Rectal smooth muscle tissue (tissue), 1 donor: ENCODE results near the gene HSP90AA1.

ENCODE experiments used
- H3K27ac ChIP-seq: one replicate; pipeline ENCODE4 v1.7.0; 2013; ENCODE audit warnings: low read depth, low read length, inconsistent platforms
- H3K27me3 ChIP-seq: one replicate; pipeline ENCODE4 v1.7.0; 2013; ENCODE audit warnings: low read length; ENCODE audit not compliant: control insufficient read depth, insufficient read depth
- H3K36me3 ChIP-seq: one replicate; pipeline ENCODE4 v1.7.0; 2013; ENCODE audit warnings: low read length; ENCODE audit not compliant: control insufficient read depth, insufficient read depth
- H3K4me1 ChIP-seq: one replicate; pipeline ENCODE4 v1.7.0; 2013; ENCODE audit warnings: low read length; ENCODE audit not compliant: control insufficient read depth, insufficient read depth
- H3K4me3 ChIP-seq: one replicate; pipeline ENCODE4 v1.7.0; 2013; ENCODE audit warnings: low read length
- H3K9ac ChIP-seq: one replicate; pipeline ENCODE4 v1.7.0; 2013; ENCODE audit warnings: low read length

Gene HSP90AA1

DNA sequence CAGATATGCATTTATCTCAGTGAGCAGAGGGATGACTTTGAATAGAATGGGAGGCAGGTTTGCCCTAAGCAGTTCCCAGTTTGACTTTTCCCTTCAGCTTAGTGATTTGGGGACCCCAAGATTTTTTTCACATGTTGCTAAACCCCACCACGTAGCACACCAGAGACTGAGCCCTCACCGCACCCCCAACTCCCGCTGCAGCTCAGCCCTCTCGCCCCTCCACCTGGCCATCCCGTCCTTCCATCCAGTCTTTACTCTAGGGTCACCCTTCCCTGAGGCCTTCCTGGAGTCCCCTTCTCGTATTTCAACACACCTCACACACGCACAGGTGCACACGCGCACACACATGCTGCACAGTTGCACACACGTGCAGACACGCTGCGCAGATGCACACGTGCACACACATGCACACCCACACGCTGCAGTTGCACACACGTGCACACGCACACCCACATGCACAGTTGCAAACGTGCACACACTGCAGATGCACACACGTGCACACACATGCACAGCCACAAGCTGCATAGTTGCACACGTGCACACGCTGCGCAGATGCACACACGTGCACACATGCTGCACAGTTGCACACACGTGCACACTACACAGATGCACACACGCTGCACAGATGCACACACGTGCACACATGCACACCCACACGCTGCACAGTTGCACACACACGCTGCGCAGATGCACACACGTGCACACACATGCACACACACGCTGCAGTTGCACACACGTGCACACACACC, 30.0 kb downstream of the HSP90AA1 start:
- Histone ChIP-seq H3K4me3 (no peak overlapping the region), H3K4me1 (no peaks in the 10 kb centered on the region), H3K9ac (no peak overlapping the region), H3K36me3 (peaks cover 3% of the 10 kb centered on the region), H3K27me3 (no peaks in the 10 kb centered on the region), H3K27ac (no peak overlapping the region)

DNA sequence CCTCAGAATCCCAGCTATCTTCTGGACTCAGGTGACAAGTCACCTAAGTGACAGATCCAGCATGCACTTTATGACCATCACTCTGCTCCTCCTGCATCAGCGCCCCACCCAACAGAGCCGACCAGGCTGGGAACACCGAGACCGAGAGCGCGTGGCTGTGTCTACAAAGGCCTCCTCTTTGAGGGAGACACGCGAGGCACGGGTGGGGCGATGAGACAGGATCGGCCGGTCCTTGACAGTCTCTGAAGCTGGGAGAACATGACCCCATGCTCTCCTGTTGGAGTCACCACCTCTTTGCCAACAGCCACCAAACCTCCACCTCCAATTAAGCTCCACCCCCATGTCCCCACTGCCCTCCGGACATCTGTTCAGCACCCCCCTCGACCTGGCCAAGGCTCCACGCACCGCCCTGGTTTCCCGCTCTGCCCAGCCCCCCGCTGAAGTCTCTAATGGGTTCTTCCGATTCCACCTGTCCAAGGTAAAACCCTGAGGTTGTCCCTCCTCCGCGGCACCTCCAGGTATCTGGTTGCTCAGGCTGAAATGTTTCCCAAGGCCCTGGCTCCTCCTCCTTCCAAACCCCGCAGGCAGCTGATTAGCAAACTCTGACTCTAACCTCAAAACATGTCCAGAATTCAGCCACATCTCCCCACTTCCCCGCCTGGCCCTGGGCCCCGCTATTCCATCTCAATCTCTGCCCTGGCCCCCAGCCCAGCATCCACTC, 31.5 kb downstream of the HSP90AA1 start:
- no peaks in the 10 kb centered on the region for H3K4me1 ChIP-seq
- peaks cover 12% of the 10 kb centered on the region for H3K36me3 ChIP-seq
- H3K27ac ChIP-seq, result no peak overlapping the region
- no peaks in the 10 kb centered on the region for H3K27me3 ChIP-seq
- H3K9ac ChIP-seq, result no peak overlapping the region
- no peak overlapping the region for H3K4me3 ChIP-seq

DNA sequence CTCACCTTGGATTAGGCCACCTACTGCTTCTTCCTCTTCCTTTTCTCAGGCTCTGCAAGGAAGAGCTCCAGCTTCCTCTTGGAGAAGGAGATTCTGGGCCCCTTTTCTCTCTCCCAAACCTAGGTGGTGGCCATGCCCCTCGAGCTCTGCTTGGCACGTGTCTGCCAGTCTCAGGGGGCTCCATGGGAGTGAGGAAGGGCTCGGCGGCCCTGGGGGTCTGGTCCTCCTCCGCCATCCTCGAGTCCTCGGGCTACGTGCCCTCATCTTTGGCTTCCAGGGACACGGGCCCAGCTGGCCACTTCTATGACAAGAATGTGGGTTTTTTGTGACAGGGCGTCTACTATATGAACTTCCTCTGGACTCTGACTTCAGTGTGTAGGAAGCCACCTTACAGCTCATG, 34.3 kb downstream of the HSP90AA1 start:
- H3K4me1 ChIP-seq, result no peaks in the 10 kb centered on the region
- H3K4me3 ChIP-seq, result no peak overlapping the region
- H3K27me3 ChIP-seq, result no peaks in the 10 kb centered on the region
- no peak overlapping the region for H3K9ac ChIP-seq
- peaks cover 39% of the 10 kb centered on the region for H3K36me3 ChIP-seq
- no peak overlapping the region for H3K27ac ChIP-seq

DNA sequence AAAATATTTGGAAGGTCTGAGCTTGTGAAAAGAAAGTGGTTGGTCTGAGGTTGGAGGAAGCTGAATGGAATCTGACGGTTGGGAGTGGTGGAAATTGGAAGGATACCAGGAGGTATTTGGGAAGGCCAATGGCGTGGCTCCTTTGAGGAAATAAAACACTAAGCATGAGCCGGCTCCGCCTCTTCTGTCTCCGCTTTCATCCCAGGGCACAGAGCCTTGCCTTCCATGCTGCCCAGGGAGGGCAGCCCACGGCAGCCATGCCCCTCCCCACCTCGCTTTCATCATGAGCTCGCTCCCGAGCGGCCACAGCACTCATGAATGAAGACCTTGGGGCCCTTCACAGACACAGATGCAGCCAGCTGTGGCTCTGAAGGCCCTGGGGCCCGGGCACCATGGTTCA, 36.2 kb downstream of the HSP90AA1 start:
- H3K9ac ChIP-seq, result no peak overlapping the region
- H3K4me3 ChIP-seq, result no peak overlapping the region
- peaks cover 40% of the 10 kb centered on the region for H3K36me3 ChIP-seq
- H3K27me3 ChIP-seq, result no peaks in the 10 kb centered on the region
- H3K27ac ChIP-seq, result no peak overlapping the region
- H3K4me1 ChIP-seq, result peaks cover 2% of the 10 kb centered on the region

DNA sequence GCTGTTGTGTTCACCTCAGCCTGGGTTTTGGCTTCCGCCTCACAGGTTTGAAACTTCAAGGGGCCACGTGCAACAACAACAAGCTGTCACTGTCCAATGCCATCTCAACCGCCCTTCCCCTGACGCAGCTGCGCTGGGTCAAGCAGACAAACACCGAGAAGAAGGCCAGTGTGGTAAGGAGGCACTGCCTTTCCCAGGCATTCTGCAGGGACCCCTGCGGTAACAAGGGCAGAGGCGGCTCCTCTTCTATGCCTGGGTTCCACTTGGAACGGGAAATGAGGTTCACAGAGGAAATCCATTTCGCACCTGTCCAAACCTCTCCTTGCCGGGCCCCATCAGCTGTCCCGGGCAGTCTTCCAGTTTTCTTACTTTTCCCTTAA, 36.8 kb downstream of the HSP90AA1 start:
- Histone ChIP-seq H3K4me1 (peaks cover 2% of the 10 kb centered on the region), H3K27me3 (no peaks in the 10 kb centered on the region), H3K36me3 (peaks cover 40% of the 10 kb centered on the region), H3K27ac (no peak overlapping the region), H3K9ac (no peak overlapping the region), H3K4me3 (no peak overlapping the region)

- Histone ChIP-seq H3K27ac (no peak overlapping the region), H3K36me3 (peaks cover 44% of the 10 kb centered on the region), H3K9ac (no peak overlapping the region), H3K4me1 (peaks cover 2% of the 10 kb centered on the region), H3K27me3 (no peaks in the 10 kb centered on the region), H3K4me3 (no peak overlapping the region)
Observed at GRCh38 chr14:102049258-102050025, 37.4 kb downstream of the HSP90AA1 start.

- Histone ChIP-seq H3K4me1 (peaks cover 2% of the 10 kb centered on the region), H3K27me3 (no peaks in the 10 kb centered on the region), H3K9ac (no peak overlapping the region), H3K36me3 (peaks cover 56% of the 10 kb centered on the region), H3K27ac (no peak overlapping the region), H3K4me3 (no peak overlapping the region)
Observed at GRCh38 chr14:102047808-102048540, 38.9 kb downstream of the HSP90AA1 start.

- H3K27ac ChIP-seq, result no peak overlapping the region
- peaks cover 2% of the 10 kb centered on the region for H3K4me1 ChIP-seq
- H3K9ac ChIP-seq, result no peak overlapping the region
- H3K4me3 ChIP-seq, result no peak overlapping the region
- peaks cover 65% of the 10 kb centered on the region for H3K36me3 ChIP-seq
- H3K27me3 ChIP-seq, result no peaks in the 10 kb centered on the region
Observed at GRCh38 chr14:102046337-102047278, 40.2 kb downstream of the HSP90AA1 start.

DNA sequence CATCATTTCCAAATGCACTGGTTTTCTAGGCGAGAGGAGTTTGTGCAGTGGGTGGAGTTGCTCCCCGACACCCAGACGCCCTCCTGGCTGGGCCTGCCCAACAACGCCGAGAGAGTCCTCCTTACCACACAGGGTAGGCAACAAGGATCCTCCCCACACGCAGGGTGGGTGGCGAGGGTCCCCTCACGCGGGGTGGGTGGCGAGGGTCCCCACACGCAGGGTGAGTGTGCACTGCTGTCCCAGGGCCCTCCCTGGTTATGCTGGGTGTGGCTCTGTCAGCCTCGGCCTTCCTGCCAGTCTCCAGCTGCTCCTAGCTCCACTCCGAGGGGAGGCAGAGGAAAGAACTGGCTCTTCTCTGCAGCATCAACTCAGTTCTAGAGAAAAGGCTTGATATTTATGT, 42.3 kb downstream of the HSP90AA1 start:
- Histone ChIP-seq H3K9ac (no peak overlapping the region), H3K27me3 (no peaks in the 10 kb centered on the region), H3K27ac (no peak overlapping the region), H3K4me3 (no peak overlapping the region), H3K36me3 (peaks cover 66% of the 10 kb centered on the region), H3K4me1 (peaks cover 2% of the 10 kb centered on the region)

GRCh38 chr14:102043251-102044025, 43.4 kb downstream of the HSP90AA1 start:
- Histone ChIP-seq H3K27ac (no peak overlapping the region), H3K9ac (no peak overlapping the region), H3K4me3 (no peak overlapping the region), H3K4me1 (peaks cover 2% of the 10 kb centered on the region), H3K27me3 (no peaks in the 10 kb centered on the region), H3K36me3 (peaks cover 66% of the 10 kb centered on the region)

GRCh38 chr14:102042699-102043098, 44.1 kb downstream of the HSP90AA1 start:
- Histone ChIP-seq H3K27ac (no peak overlapping the region), H3K4me3 (no peak overlapping the region), H3K27me3 (no peaks in the 10 kb centered on the region), H3K36me3 (peaks cover 62% of the 10 kb centered on the region), H3K9ac (no peak overlapping the region), H3K4me1 (peaks cover 2% of the 10 kb centered on the region)
